K562 (cell line): Measurements from ENCODE around the gene YBX2. TPM values are rescaled to one million over a fixed set of nuclear protein-coding genes. Genes with fewer than 3 reads are reported as not detected.

Source experiments
- ARID3A ChIP-seq: IDR thresholded peaks from 2 replicates; pipeline ENCODE4 v1.6.1; 2012; ENCODE audit warnings: low read depth, low read length, improper control_type of control experiment, borderline replicate concordance
- ETV1 ChIP-seq: fragments of 450-650 bp; conservative IDR thresholded peaks from 2 replicates; pipeline ENCODE4 v1.6.1; 2016; ENCODE audit warnings: missing genetic modification characterization, control low read depth, low read depth, missing compliant biosample characterization
- GTF2A2 ChIP-seq: IDR thresholded peaks from 2 replicates; pipeline ENCODE4 v1.6.1; 2016; ENCODE audit warnings: mild to moderate bottlenecking, missing genetic modification characterization, missing compliant biosample characterization
- HDAC2 ChIP-seq: fragments of 450-650 bp; IDR thresholded peaks from 2 replicates; pipeline ENCODE4 v1.6.1; 2016; ENCODE audit warnings: mild to moderate bottlenecking
- HNRNPUL1 ChIP-seq: fragments of 200-400 bp; formaldehyde crosslinking; IDR thresholded peaks from 2 replicates; pipeline ENCODE4 v1.6.1; 2017; ENCODE audit warnings: low read length
- JUND ChIP-seq, 2 experiments: IDR thresholded peaks; 2 replicates in 1 of 2; 3 replicates in 1 of 2; pipeline ENCODE4 v1.6.1; 2011; ENCODE audit warnings: borderline replicate concordance in 2 of 2, low read depth in 2 of 2, low read length in 2 of 2, improper control_type of control experiment in 1 of 2, missing biosample characterization in 1 of 2, missing genetic modification characterization in 1 of 2, missing genetic modification reagents in 1 of 2
- LEF1 ChIP-seq: fragments of 450-650 bp; IDR thresholded peaks from 2 replicates; pipeline ENCODE4 v1.6.1; 2016; ENCODE audit warnings: mild to moderate bottlenecking
- MEIS2 ChIP-seq: fragments of 450-650 bp; IDR thresholded peaks from 2 replicates; pipeline ENCODE4 v1.6.1; 2014; ENCODE audit warnings: mild to moderate bottlenecking; ENCODE audit not compliant: partially characterized antibody
- POLR2B ChIP-seq: fragments of 450-650 bp; IDR thresholded peaks from 2 replicates; pipeline ENCODE4 v1.6.1; 2018; ENCODE audit warnings: low read depth; ENCODE audit not compliant: partially characterized antibody
- SETDB1 ChIP-seq: IDR thresholded peaks from one replicate; pipeline ENCODE4 v1.6.1; 2012; ENCODE audit warnings: low read length, control low read depth, inconsistent platforms
- SMARCA5 ChIP-seq: fragments of 450-650 bp; IDR thresholded peaks from 2 replicates; pipeline ENCODE4 v1.6.1; 2016
- SREBF1 ChIP-seq: fragments of 150-350 bp; IDR thresholded peaks from 2 replicates; pipeline ENCODE4 v1.6.1; 2014; ENCODE audit warnings: antibody characterized with exemption, low read depth, low read length, borderline replicate concordance
- SRSF1 ChIP-seq: fragments of 200-400 bp; formaldehyde crosslinking; IDR thresholded peaks from 2 replicates; pipeline ENCODE4 v1.6.1; 2017; ENCODE audit warnings: mild to moderate bottlenecking, low read depth, low read length, moderate library complexity
- SUPT5H ChIP-seq: fragments of 450-650 bp; IDR thresholded peaks from 2 replicates; pipeline ENCODE4 v1.6.1; 2016
- TAF7 ChIP-seq: fragments of 450-650 bp; IDR thresholded peaks from 2 replicates; pipeline ENCODE4 v1.6.1; 2016; ENCODE audit warnings: missing genetic modification characterization, missing compliant biosample characterization
- TBP ChIP-seq: optimal IDR thresholded peaks from 2 replicates; pipeline ENCODE3; 2011; ENCODE audit warnings: low read depth, low read length, improper control_type of control experiment
- XRCC5 ChIP-seq: fragments of 200-400 bp; formaldehyde crosslinking; IDR thresholded peaks from 2 replicates; pipeline ENCODE4 v1.6.1; 2017; ENCODE audit warnings: low read depth, mild to moderate bottlenecking, low read length
- ZBTB8A ChIP-seq: fragments of 450-650 bp; IDR thresholded peaks from 2 replicates; pipeline ENCODE4 v1.6.1; 2018; ENCODE audit warnings: mild to moderate bottlenecking, moderate library complexity; ENCODE audit not compliant: partially characterized antibody
- ZFP91 ChIP-seq: sonication (generic); formaldehyde crosslinking; IDR thresholded peaks from 2 replicates; pipeline ENCODE4 v1.8.0; 2022; ENCODE audit warnings: mild to moderate bottlenecking, missing genetic modification reagents
- ZKSCAN3 ChIP-seq: fragments of 250-450 bp; sonication (Bioruptor Pico); IDR thresholded peaks from 2 replicates; pipeline ENCODE4 v1.4.0; 2020
- ZNF143 ChIP-seq: sonication (generic); formaldehyde crosslinking; IDR thresholded peaks from 2 replicates; pipeline ENCODE4 v1.9.0; 2022; ENCODE audit warnings: mild to moderate bottlenecking, missing genetic modification reagents
- ZNF224 ChIP-seq: sonication (generic); formaldehyde crosslinking; IDR thresholded peaks from 2 replicates; pipeline ENCODE4 v1.8.0; 2022; ENCODE audit warnings: mild to moderate bottlenecking, missing genetic modification reagents
- ZNF699 ChIP-seq: fragments of 250-450 bp; sonication (Bioruptor Pico); IDR thresholded peaks from 2 replicates; pipeline ENCODE4 v1.8.0; 2021; ENCODE audit warnings: mild to moderate bottlenecking, moderate library complexity; ENCODE audit not compliant: insufficient replicate concordance
- ZNF740 ChIP-seq, 3 experiments: fragments of 200-800 bp in 1 of 3; sonication (Bioruptor generic) in 1 of 3; sonication (generic) in 1 of 3; formaldehyde crosslinking in 1 of 3; IDR thresholded peaks; 2 replicates each; pipeline versions ENCODE4 v1.6.1 to v1.8.0; 2016 to 2022; ENCODE audit warnings: mild to moderate bottlenecking in 2 of 3, missing compliant biosample characterization in 2 of 3, missing genetic modification characterization in 2 of 3, missing genetic modification reagents in 1 of 3
- ZNF75A ChIP-seq: fragments of 450-650 bp; formaldehyde crosslinking; IDR thresholded peaks from 2 replicates; pipeline ENCODE4 v1.4.0; 2020; ENCODE audit warnings: mild to moderate bottlenecking
- polyA plus RNA-seq, 8 experiments: library from polyadenylated mRNA; depleted of rRNA in 4 of 8; stranded (reverse) in 5 of 8; unstranded in 3 of 8; fragments of >200 nt; fragmentation: Nextera tagmentation in 2 of 8; fragmentation: Illumina TruSeq in 1 of 8; extraction: Ambion mirVana in 2 of 8; extraction: Trizol in 1 of 8; gene quantifications; 2 replicates each; pipeline versions ENCODE4 v1.2.1 to v1.2.3, GENCODE V29; 2011 to 2014; ENCODE audit warnings: inconsistent platforms in 1 of 8, missing spikeins in 1 of 8
- total RNA-seq, 7 experiments: library from RNA; depleted of rRNA in 6 of 7; stranded (reverse); fragments of >200 nt in 6 of 7; fragmentation: Illumina TruSeq in 2 of 7; extraction: Trizol in 2 of 7; gene quantifications; 2 replicates each; pipeline versions ENCODE4 v1.2.1 to v1.2.3, GENCODE V29; 2011 to 2021; ENCODE audit warnings: low replicate concordance in 1 of 7

YBX2 gene
- total and polyA plus RNA-seq, 9 of the 15 experiments (the other 6 are each of a cell fraction or from before 2014, with no cell fraction given) = 0.03 to 0.59 (median 0.27) TPM; not detected in 6

- TF ChIP-seq HNRNPUL1 = peak; percentile 68; the same call in 1 of the 2 replicates
- TF ChIP-seq ETV1 (tag) = no peak
- no peak for TF ChIP-seq ZFP91 (CRISPR knock-in tag)
- TF ChIP-seq XRCC5 = no peak
- no peak for TF ChIP-seq TAF7
- TF ChIP-seq SMARCA5 = no peak
- no peak for TF ChIP-seq ZNF224 (CRISPR knock-in tag)
- TF ChIP-seq SETDB1 = no peak
- no peak for TF ChIP-seq JUND (IDR thresholded peaks at IDR 0.05; ENCODE audit: borderline replicate concordance, low read depth, low read length)
- no peak; the same call in 2 of the 3 replicates for TF ChIP-seq JUND (tag; IDR thresholded peaks at IDR 0.05; ENCODE audit: borderline replicate concordance, low read depth, low read length)
- TF ChIP-seq ZNF143 (CRISPR knock-in tag) = peak; percentile 72
- TF ChIP-seq LEF1 = no peak
- peak; percentile 76; the same call in 1 of the 2 replicates for TF ChIP-seq ZNF75A
- TF ChIP-seq SREBF1 = no peak
- TF ChIP-seq SUPT5H = peak; percentile 81
- TF ChIP-seq GTF2A2 = no peak
- TF ChIP-seq POLR2B = peak; percentile 66
- no peak for TF ChIP-seq ARID3A
- TF ChIP-seq ZBTB8A = no peak
- no peak for TF ChIP-seq SRSF1
- no peak for TF ChIP-seq HDAC2
- TF ChIP-seq MEIS2 = no peak
- peak; percentile 79 for TF ChIP-seq TBP
- TF ChIP-seq ZNF699 (CRISPR knock-in tag) = no peak
- no peak for TF ChIP-seq ZKSCAN3
- peak; percentile 97 for TF ChIP-seq ZNF740 (CRISPR knock-in tag; IDR thresholded peaks at IDR 0.05)
- TF ChIP-seq ZNF740 (tag; IDR thresholded peaks at IDR 0.05) = peak in 1 of 2 experiments; percentile 92; a peak in 2 of 4 replicates
Measured at GRCh38 chr17:7308625-7309433, 14.4 kb upstream of the YBX2 start (continued).
